IPS-20b (cell line): Measurements from ENCODE around the gene LRRC66.

Experiments
- H3K27ac ChIP-seq: one replicate; pipeline ENCODE4 v1.5.1; 2013; ENCODE audit warnings: low read length
- H3K27me3 ChIP-seq: 2 replicates; pipeline ENCODE4 v1.6.1; 2013; ENCODE audit warnings: mild to moderate bottlenecking, low read length, inconsistent platforms; ENCODE audit not compliant: insufficient read depth
- H3K36me3 ChIP-seq: 2 replicates; pipeline ENCODE4 v1.6.1; 2013; ENCODE audit warnings: low read depth, mild to moderate bottlenecking, inconsistent platforms, low read length, moderate library complexity; ENCODE audit not compliant: insufficient read depth
- H3K4me1 ChIP-seq: 2 replicates; pipeline ENCODE4 v1.6.1; 2013; ENCODE audit warnings: mild to moderate bottlenecking, control low read depth, inconsistent platforms, low read length, moderate library complexity; ENCODE audit not compliant: insufficient read depth
- H3K4me3 ChIP-seq: 2 replicates; pipeline ENCODE4 v1.5.1; 2013; ENCODE audit warnings: mild to moderate bottlenecking, low read length, inconsistent platforms
- H3K9ac ChIP-seq: 2 replicates; pipeline ENCODE4 v1.6.1; 2013; ENCODE audit warnings: low read depth, mild to moderate bottlenecking, inconsistent platforms, low read length, moderate library complexity
- H3K9me3 ChIP-seq: 2 replicates; pipeline ENCODE4 v1.6.1; 2013; ENCODE audit warnings: mild to moderate bottlenecking, low read depth, low read length, inconsistent platforms; ENCODE audit not compliant: insufficient read depth

Gene LRRC66

GRCh38 chr4:51958199-51958968 lies 61.8 kb downstream of the LRRC66 start:
- Histone ChIP-seq H3K4me1 (no peaks in the 10 kb centered on the region), H3K9ac (no peak overlapping the region), H3K27me3 (no peaks in the 10 kb centered on the region), H3K4me3 (no peak overlapping the region), H3K27ac (no peak overlapping the region), H3K36me3 (no peaks in the 10 kb centered on the region), H3K9me3 (peaks cover 9% of the 10 kb centered on the region; the same call in 1 of the 2 replicates)
